HepG2 (cell line): ENCODE data around the gene PET100. TPM values are rescaled to one million over a fixed set of nuclear protein-coding genes. Genes with fewer than 3 reads are reported as not detected.

Experiments used
- GATAD1 ChIP-seq: IDR thresholded peaks from 2 replicates; pipeline ENCODE4 v1.6.1; 2016; ENCODE audit warnings: missing genetic modification reagents, missing compliant biosample characterization
- SIN3B ChIP-seq: fragments of 150-350 bp; IDR thresholded peaks from 2 replicates; pipeline ENCODE4 v1.6.1; 2014; ENCODE audit warnings: low read length
- ZBTB7B ChIP-seq: sonication (generic); formaldehyde crosslinking; IDR thresholded peaks from 2 replicates; pipeline ENCODE4 v1.4.0; 2020; ENCODE audit warnings: missing genetic modification reagents
- ZNF207 ChIP-seq: fragments of 450-650 bp; IDR thresholded peaks from 2 replicates; pipeline ENCODE4 v1.6.1; 2016; ENCODE audit warnings: antibody characterized with exemption, borderline replicate concordance
- ZNF282 ChIP-seq: fragments of 450-650 bp; IDR thresholded peaks from 2 replicates; pipeline ENCODE4 v1.6.1; 2018; ENCODE audit not compliant: partially characterized antibody
- ZNF331 ChIP-seq: sonication (generic); formaldehyde crosslinking; IDR thresholded peaks from 2 replicates; pipeline ENCODE4 v1.4.0; 2020; ENCODE audit warnings: missing genetic modification reagents
- ZNF556 ChIP-seq: sonication (generic); formaldehyde crosslinking; IDR thresholded peaks from 2 replicates; pipeline ENCODE4 v1.4.0; 2020; ENCODE audit warnings: mild to moderate bottlenecking, missing genetic modification reagents, borderline replicate concordance
- polyA plus RNA-seq, 8 experiments: library from polyadenylated mRNA; depleted of rRNA in 3 of 8; stranded (reverse) in 7 of 8; unstranded in 1 of 8; fragments of >200 nt; fragmentation: Illumina TruSeq in 4 of 8; extraction: Trizol in 4 of 8; gene quantifications; 2 replicates each; pipeline versions ENCODE4 v1.2.1 to v1.2.3, GENCODE V29; 2011 to 2016; ENCODE audit warnings: low read depth in 4 of 8, missing spikeins in 1 of 8, mixed read lengths in 1 of 8; ENCODE audit not compliant: insufficient read depth in 1 of 8
- total RNA-seq, 5 experiments: library from RNA; depleted of rRNA; stranded (reverse); fragments of >200 nt; fragmentation: Illumina TruSeq; extraction: Trizol; gene quantifications; 2 replicates each; pipeline ENCODE4 v1.2.3, GENCODE V29; 2016; ENCODE audit warnings: low read depth in 1 of 5
- TF ChIP-seq, protein P1 (sequence below): sonication (generic); formaldehyde crosslinking; IDR thresholded peaks from 2 replicates; pipeline ENCODE4 v1.5.1; 2020; ENCODE audit warnings: mild to moderate bottlenecking, missing genetic modification reagents, moderate library complexity
- TF ChIP-seq, protein P2 (sequence below): sonication (generic); formaldehyde crosslinking; IDR thresholded peaks from 2 replicates; pipeline ENCODE4 v1.4.0; 2020; ENCODE audit warnings: mild to moderate bottlenecking, missing genetic modification reagents

Gene PET100
- total and polyA plus RNA-seq, 2 of the 13 experiments (the other 11 are each of a cell fraction or from before 2014, with no cell fraction given): 22.3 to 66.5 TPM

DNA sequence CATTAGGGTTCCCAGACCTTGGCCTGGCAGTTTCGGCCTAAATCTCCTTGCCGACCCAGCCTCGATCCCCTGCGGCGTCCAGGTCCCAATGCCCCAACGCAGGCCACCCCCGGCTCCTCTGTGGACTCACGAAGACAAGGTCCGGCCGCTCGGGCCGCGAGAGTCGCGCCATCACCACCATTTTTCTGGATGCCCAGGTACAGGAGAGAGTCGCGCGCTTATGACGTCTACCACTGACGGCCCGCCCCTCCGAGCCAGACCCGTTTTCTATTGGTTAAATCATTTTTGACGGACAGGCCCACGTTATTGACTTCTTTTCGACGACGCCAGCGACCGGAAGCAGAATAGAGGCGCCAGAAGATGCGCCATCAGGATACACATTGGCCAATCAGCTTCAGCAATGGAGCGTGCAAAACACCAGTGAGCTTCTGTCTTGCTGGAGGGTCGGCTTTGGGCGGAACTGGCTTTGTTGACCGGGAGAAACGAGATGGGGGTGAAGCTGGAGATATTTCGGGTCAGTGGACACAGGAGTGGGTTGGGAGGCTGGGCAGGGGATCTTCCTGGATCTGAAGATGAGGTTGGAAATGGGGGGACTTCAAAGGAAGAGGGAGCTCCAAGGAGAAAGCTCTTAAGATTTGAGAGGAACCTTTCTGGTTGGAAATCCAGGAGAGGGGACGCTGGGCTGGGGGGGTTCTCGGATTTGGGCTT is at the start of gene PET100, which contains the start of gene XAB2 (continued):
- 0 out of 2 replicates have a peak, but pooled peaks have one; percentile 42 for TF ChIP-seq ZNF556 (CRISPR knock-in tag)
- TF ChIP-seq ZNF282: no peak
- no peak for TF ChIP-seq ZNF207
- TF ChIP-seq ZNF331 (CRISPR knock-in tag): peak; percentile 13; the same call in 1 of the 2 replicates
- TF ChIP-seq SIN3B: peak; percentile 96
- TF ChIP-seq, protein P1, sequence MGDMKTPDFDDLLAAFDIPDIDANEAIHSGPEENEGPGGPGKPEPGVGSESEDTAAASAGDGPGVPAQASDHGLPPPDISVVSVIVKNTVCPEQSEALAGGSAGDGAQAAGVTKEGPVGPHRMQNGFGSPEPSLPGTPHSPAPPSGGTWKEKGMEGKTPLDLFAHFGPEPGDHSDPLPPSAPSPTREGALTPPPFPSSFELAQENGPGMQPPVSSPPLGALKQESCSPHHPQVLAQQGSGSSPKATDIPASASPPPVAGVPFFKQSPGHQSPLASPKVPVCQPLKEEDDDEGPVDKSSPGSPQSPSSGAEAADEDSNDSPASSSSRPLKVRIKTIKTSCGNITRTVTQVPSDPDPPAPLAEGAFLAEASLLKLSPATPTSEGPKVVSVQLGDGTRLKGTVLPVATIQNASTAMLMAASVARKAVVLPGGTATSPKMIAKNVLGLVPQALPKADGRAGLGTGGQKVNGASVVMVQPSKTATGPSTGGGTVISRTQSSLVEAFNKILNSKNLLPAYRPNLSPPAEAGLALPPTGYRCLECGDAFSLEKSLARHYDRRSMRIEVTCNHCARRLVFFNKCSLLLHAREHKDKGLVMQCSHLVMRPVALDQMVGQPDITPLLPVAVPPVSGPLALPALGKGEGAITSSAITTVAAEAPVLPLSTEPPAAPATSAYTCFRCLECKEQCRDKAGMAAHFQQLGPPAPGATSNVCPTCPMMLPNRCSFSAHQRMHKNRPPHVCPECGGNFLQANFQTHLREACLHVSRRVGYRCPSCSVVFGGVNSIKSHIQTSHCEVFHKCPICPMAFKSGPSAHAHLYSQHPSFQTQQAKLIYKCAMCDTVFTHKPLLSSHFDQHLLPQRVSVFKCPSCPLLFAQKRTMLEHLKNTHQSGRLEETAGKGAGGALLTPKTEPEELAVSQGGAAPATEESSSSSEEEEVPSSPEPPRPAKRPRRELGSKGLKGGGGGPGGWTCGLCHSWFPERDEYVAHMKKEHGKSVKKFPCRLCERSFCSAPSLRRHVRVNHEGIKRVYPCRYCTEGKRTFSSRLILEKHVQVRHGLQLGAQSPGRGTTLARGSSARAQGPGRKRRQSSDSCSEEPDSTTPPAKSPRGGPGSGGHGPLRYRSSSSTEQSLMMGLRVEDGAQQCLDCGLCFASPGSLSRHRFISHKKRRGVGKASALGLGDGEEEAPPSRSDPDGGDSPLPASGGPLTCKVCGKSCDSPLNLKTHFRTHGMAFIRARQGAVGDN (CRISPR knock-in tag): peak; percentile 64
- TF ChIP-seq, protein P2, sequence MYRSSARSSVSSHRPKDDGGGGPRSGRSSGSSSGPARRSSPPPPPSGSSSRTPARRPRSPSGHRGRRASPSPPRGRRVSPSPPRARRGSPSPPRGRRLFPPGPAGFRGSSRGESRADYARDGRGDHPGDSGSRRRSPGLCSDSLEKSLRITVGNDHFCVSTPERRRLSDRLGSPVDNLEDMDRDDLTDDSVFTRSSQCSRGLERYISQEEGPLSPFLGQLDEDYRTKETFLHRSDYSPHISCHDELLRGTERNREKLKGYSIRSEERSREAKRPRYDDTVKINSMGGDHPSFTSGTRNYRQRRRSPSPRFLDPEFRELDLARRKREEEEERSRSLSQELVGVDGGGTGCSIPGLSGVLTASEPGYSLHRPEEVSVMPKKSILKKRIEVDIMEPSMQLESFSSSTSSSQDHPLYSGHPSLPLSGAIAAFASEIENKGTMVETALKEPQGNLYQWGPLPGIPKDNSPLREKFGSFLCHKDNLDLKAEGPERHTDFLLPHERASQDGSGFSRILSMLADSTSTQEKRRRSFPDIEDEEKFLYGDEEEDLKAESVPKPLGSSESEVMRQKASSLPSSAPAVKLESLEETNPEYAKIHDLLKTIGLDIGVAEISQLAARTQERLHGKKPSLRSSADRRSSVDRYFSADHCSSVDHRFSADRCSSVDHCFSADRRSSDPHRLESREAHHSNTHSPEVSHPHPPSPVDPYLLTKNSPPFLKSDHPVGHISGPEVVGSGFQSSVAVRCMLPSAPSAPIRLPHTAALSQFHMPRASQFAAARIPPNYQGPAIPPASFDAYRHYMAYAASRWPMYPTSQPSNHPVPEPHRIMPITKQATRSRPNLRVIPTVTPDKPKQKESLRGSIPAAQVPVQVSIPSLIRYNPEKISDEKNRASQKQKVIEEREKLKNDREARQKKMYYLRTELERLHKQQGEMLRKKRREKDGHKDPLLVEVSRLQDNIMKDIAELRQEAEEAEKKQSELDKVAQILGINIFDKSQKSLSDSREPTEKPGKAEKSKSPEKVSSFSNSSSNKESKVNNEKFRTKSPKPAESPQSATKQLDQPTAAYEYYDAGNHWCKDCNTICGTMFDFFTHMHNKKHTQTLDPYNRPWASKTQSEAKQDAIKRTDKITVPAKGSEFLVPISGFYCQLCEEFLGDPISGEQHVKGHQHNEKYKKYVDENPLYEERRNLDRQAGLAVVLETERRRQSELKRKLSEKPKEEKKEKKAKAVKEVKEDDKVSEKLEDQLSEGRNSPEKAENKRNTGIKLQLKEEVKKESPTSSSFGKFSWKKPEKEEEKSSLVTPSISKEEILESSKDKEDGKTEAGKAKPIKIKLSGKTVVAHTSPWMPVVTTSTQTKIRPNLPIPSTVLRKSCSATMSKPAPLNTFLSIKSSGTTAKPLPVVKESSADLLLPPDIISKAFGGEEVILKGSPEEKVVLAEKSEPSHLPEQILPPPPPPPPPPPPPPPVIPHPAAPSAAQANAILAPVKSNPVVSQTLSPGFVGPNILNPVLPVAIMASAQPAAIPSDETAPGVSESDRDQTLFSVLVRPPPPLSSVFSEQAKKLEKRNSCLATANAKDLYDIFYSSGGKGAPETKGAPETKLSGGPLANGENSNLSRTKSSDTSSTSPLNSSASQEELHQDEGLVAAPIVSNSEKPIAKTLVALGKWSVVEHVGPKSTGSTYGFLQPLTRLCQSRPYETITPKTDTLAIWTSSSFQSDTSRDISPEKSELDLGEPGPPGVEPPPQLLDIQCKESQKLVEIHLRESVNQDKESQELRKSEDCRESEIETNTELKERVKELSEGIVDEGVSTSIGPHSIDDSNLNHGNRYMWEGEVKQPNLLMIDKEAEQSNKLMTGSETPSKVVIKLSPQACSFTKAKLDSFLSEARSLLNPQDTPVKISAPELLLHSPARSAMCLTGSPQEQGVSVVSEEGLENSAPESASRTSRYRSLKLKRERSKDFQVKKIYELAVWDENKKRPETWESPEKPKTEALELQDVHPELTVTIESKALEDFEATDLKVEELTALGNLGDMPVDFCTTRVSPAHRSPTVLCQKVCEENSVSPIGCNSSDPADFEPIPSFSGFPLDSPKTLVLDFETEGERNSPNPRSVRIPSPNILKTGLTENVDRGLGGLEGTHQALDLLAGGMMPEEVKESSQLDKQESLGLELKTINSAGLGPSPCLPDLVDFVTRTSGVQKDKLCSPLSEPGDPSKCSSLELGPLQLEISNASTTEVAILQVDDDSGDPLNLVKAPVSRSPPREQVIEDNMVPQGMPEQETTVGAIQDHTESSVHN (CRISPR knock-in tag): no peak
- peak; percentile 99 for TF ChIP-seq GATAD1 (CRISPR knock-in tag)
- no peak for TF ChIP-seq ZBTB7B (CRISPR knock-in tag)
